Inflammatory macrophage (primary cell): ENCODE results near the gene CDC16.
"Not testable (repeated sequence)": the region's sequence is repeated elsewhere in the genome, so short reads cannot be mapped to it uniquely, and the experiment has no call there.

Experiments used
- DNase-seq, 2 donors: peaks; one replicate each; pipeline ENCODE4 v3.0.0-alpha.2; 2020 to 2022

The CDC16 gene

DNA sequence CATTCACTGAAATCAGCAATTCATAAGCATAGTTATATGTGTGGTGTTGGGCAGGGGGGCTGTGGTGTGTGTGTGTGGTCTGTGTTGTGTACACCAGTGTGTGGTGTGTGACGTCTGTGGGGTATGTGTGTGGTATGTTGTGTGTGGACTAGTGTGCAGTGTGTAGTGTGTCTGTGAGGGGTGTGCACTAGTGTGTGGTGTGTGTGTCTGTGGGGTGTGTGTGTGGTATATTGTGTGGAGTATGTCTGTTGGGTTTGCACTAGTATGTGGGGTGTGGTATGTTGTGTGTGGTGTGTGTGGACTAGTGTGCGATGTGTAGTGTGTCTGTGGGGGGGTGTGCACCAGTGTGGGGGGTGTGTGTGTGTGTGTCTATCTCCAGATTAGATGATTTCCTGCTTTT, 7.2 kb upstream of the CDC16 start:
- no peak for DNase-seq

DNA sequence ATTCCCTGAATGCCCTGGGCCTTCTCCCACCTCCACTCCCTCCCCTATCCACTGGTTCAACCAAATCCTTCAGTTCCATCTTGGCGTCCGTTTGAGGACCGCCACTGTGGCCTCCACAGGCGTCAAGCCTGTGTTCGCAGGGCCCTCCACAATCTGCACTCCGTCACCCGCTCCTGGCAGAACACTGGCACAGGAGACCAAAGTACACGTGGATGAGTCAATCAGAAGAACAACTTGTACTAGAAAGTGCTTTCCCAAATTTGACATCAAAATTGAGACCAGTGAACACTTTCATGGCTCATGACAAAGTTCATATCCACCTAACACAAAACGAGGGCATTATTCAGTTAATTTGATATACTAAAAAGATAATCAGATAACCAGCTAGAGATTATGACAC, 6.5 kb upstream of the CDC16 start:
- DNase-seq: no peak

DNA sequence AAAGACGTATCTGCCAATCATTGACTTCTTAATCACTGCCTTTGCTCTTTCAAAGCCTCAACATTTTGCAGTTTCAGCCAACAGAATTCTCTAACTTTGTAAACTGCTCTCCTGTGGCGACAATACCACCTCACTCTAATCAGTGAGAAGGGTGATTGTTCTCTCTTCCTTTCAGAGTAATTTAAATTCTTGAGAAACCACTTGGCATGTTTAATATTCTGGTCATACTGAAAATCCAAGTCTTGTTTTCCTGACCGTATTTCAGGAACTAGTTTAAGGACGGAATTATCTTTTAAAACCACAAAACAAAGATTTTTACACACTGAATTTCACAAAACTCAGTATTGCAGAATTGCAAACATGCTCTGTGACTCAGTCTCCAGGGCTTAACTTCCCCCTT, 5.2 kb upstream of the CDC16 start:
- DNase-seq: peak; percentile 29 to 64

DNA sequence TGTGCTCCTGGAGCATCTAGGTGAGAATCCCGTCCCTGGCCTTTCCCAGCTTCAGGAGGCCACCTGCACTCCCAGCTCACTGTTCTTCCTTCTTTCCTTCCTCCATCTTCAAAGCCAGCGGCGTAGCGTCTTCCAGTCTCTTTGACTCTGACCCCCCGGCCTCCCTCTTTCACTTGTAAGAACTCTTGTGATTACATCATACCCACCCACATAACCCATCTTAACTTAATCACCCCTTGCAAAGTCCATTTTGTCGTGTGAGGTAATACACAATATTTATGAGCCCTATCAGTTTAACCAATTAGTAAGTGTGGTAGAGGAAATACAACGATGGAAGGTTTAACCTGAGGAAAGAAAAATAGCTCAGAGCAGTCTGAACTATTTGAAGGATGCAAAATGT, 4.6 kb upstream of the CDC16 start:
- DNase-seq: peak; percentile 14 to 20

DNA sequence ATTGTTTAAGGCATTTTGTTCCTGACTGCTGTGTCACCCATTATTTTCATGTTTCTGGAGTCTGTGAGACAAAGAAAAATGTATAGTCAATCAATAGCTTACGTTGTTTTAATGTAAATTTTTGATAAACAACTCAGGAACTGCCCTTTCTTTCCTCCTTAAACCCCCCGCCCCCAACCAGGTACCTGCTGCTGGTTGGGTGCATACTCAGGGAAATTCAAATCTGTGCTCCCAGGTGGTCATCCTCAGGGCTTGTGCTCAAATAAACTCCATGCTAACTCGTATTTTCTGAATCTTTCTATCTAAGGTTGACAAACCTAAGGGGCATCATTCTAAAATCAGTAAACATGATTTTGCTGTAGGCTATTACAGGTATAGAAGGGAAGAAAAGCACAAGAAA, 4.1 kb upstream of the CDC16 start:
- DNase-seq: no peak

DNA sequence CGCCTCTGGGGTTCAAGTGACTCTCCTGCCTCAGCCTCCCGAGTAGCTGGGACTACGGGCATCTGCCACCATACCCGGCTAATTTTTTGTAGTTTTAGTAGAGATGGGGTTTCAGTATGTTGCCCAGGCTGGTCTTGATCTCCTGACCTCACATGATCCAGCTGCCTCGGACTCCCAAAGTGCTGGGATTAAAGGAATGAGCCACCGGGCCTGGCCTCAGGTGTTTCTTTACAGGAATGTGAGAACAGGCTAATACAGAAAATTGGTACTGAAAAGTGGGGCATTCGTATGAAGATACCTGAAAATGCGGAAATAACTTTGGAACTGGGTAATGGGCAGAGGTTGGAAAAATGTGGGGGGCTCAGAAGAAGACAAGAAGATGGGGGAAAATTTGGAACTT, 2.8 kb upstream of the CDC16 start:
- no peak for DNase-seq

DNA sequence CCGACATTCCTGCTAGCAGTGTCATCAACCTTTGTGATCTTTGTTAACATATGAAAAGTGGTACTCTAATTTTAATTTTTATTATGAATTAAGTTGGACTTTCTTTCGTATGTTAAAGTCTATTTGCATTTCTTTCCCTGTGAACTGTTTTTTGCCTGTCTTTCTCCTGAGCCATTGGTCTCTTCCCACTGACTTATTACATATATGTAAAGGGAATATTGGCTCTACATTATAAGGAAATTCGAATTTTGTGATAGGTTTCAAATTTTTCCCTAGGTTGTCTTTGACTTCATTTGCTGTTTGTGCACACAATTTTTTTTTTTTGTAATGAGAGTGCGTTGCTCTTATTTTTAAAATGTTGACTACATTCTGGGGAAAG, 442 bp upstream of the CDC16 start:
- no peak for DNase-seq

DNA sequence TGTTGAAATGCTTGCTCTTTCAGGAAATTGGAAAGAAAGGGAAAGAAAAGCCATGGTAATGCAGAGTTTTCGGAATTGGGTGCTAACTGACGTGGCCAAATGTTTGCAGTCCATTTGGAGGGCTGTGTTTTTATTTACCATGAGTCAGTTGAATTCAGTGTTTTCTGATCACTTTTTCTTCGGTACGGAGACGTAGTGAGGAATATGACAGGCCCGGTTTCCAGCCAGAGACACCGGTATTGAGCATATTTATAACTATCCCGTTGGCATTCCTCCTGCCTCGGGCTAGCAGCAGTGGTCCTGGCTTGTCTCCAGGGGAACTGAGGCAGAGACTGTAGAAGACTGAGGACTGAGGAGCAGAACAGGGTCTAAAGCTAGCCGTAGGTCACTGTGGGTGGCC, 1.0 kb downstream of the CDC16 start:
- DNase-seq: no peak

DNA sequence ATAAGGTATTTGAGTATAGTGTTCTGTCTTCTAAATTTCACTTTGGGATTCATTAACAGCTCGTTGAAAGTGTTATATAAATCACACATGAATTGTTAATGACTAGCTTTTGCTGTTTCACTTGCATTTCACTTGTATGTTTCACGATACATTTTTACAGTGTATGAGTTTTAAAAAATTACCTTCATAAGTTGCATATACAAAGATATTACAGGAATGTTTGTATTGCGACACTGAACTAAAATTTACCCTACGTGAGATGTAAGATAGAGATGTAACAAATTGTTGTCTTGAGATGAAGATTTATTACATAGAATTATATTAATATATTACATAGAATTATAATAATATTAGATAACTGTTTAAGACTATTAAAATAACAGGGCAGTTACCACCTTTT, 1.5 kb downstream of the CDC16 start:
- no peak for DNase-seq

DNA sequence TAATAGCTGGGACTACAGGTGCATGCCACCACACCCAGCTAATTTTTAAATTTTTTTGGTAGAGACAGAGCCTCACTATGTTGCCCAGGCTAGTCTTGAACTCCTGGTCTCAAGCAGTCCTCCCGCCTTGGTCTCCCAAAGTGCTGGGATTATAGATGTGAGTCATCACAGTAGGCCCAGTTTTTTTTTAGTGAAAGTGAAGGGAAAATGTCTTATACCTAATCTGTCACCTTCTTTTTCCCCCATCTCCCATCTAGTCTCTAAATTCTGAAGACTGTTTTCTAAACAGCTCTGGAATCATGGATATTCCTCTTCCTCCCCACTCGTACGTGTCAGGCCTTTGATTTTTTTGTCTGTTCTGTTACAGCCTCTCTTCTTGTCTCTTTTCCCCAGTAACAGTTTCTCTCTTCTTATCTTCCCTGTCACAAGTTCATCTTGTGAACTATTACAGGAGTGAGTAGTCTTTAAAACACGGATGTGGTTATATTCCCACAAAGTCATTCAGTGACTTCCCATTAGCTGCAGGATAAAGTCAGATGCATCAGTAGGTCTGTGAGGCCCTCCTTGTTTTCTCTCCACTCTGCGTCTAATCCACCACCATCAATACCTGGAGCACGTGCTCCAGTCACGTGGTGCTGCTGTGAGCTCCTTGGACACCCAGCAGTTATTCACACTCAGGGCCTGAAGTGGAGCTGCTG, 2.9 kb downstream of the CDC16 start:
- no peak for DNase-seq

DNA sequence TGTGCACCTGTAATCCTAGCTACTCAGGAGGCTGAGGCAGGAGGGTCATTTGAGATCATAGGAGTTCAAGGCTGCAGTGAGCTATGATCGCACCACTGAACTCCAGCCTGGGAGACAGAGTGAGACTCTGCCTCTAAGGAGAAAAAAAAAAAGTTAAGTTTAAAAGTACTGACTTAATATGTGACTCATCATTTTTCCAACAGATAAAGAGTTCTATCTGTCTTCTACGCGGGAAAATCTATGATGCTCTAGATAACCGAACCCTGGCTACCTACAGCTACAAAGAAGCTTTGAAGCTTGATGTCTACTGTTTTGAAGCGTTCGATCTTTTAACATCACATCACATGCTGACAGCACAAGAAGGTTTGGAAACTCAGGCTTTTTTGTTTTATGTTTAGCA, 7.2 kb downstream of the CDC16 start:
- DNase-seq: no peak

DNA sequence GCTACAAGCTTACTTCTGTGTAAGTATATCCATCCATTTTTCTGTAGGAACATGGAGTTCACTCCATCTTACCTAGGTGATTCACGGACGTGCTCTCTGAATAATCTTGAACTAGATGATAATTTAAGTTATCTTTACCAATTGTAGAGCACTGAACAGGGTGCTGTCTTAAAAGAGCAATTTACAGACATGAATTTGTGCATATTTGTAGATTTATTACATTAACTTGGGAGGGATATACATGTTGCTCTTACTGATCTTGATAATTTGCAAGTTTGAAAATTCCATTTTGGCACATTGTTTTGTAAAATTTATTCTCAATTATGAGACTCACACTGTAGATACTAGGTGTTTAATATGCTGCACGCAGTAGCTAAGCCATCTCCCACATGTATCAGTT, 9.3 kb downstream of the CDC16 start:
- DNase-seq: no peak

DNA sequence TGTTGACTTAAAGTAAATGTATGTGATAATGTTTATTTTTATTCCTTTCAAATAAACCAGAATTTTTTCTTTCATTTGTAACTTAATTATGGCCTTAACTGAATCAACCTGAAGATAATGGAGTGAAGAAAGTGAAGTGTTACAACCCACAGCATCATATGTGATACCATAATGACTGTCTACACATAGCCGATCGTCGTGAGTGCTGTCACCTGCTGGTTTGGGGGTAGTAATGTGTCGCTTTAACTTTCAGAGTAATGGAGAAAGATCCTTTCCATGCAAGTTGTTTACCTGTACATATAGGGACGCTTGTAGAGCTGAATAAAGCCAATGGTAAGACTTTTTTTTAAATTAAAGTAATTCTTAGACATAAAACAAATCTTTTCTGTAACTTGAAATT, 9.9 kb downstream of the CDC16 start:
- no peak for DNase-seq

DNA sequence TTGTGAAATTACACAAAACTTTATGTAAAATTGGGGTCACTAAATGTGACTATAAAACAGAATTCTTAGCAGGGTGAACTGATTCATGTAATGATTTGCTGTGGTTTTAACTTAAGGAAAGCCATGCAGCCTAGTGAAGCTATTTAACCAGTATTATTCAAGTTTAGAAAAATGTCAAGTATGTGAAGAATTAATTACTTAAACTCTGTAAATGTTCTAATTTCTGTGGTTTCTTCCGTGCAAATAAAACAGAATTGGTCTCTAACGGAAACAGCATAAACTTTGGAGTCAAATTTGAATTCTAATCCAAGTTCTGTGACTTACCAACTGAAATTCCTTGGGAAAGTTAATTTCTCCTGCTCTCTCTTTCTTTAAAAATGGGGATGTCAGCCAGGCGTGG, 13.3 kb downstream of the CDC16 start:
- DNase-seq: no peak

DNA sequence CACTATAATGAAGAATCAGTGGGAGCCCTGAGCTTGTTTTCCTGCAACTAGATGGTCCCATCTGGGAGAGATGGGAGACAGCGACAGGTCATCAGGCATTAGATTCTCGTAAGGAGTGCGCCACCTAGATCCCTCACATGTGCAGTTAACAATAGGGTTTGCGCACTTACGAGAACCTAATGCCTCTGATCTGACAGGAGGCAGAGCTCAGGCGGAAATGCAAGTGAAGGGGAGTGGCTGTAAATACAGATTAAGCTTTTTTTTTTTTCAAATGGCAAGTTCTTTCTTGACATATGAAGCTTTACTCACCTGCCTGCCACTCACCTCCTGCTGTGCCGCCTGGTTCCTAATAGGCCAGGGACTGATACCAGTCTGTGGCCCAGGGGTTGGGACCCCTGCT, 14.4 kb downstream of the CDC16 start:
- no peak for DNase-seq

DNA sequence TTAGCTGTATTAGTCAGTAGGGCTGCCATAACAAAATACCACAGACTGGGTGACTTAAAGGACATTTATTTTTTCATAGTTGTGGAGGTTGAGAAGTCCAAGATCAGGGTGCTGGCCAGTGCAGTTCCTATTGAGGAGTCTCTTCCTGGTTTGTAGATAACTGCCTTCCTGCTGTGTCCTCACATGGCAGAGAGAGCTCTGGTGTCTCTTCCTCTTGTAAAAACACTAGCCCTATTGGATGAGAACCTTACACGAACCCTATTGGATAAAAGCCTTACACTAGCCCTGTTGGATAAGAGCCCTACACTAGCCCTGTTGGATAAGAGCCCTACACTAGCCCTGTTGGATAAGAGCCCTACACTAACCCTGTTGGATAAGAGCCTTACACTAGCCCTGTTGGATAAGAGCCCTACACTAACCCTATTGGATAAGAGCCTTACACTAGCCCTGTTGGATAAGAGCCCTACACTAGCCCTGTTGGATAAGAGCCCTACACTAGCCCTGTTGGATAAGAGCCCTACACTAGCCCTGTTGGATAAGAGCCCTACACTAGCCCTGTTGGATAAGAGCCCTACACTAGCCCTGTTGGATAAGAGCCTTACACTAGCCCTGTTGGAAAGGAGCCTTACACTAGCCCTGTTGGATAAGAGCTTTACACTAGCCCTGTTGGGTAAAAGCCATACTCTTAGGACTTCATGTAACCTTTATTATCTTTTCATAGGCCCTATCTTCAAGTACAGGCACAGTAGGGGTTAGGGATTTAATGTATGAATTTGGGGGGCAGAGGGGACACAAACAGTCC, 17.1 kb downstream of the CDC16 start:
- not testable (repeated sequence) for DNase-seq

DNA sequence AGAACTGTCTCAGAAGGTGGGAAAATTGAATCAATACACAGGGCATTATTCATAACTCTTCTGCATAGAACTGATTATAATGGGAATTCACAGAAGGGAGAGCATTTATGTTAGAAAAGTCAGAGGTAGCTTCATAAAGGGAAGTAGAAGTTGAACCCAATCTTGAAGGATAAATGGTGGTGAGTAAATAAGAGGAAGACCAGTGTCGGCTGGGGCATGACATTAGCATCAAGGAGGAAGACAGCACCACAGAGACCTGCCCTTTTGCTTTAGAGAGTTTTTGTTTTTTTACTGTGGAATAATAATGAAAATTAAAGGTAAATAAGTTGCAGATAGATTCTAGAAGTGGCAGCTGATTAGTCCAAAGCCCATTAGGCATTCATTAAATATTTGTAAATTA, 21.9 kb downstream of the CDC16 start:
- peak; percentile 24 to 42 for DNase-seq

DNA sequence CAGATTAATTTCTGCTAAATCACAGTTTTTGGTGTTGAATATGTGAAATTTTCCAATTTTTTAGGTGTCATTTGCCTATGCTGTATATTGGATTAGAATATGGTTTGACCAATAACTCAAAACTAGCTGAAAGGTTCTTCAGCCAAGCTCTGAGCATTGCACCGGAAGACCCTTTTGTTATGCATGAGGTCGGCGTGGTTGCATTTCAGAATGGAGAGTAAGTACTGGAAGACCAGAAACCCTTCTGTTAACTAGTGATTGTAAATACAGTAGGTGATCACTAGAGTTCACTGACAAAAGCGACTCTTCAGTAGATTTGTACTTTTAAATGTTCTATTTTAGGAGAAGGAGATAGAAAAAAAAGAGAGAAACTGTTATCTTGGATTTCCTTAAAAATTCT, 22.3 kb downstream of the CDC16 start:
- no peak for DNase-seq

DNA sequence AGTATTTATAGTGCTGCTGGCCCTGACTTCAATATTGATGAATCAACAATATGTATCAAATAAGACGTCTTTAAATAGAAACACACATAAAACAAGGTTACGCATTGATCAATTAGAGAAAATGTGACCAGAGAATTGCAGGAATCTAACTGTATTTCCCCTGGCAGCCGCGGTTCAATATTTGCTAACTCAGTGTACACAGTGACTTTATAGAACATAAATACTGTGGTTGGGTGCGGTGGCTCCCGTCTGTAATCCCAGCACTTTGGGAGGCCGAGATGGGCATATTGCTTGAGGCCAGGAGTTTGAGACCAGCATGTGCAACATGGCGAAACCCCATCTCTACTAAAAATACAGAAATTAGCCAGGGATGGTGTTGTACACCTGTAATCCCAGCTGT, 23.9 kb downstream of the CDC16 start:
- no peak for DNase-seq

DNA sequence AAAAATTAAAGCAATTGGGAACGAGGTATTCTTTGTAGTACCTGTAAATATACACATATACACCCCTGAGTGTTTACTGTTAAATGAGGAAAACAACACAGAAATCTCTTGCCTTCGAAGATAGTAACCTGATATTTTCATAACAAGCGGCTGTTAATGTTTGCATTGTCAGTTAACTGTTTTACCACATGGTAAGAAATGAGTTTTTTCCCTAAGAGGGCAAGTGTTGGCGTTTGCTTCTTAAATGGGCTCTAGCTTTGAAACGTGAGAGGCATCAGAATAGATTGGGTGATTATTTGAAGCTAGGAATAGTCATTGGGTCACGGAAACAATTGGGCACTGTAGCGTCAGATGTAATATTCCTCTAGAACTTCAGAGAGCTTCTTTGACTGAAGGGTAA, 24.7 kb downstream of the CDC16 start:
- DNase-seq: no peak

DNA sequence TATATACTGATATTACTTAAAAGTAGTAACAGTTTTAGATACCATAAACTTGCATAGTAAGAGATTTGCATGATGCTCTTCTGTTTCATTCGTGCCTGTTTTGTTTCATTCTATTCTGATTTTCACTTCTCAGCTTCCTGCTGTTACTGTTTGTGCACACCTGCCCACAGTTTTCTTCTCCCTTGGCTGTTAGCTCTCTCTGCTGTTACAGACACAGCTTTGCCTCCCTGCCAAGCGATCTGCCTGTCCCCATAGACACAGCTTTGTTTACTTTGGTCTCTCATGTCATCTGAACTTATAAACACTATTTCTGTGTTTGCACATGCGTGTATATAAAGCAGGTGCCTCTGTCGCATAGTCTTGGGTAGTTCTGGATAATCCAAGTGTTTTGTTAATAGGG, 25.3 kb downstream of the CDC16 start:
- no peak for DNase-seq

DNA sequence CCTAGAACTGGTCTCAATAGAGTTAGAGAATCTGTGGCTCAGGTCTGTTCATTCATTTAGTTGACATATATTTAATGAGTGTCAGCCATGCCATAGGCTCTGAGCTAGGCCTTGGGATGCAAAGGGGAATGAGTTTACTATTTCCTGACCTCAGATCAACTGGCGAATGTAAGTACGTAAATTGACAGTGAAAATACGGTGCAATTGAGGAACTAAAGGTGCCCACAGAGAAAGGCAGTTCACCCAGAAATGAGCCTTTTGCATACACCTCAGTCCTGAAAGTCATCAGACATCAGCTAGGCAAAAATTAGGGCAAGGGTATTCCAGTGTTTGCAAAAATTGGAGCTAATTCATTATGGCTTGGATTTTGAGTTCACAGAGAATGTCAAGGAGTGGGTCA, 26.1 kb downstream of the CDC16 start:
- DNase-seq: no peak

DNA sequence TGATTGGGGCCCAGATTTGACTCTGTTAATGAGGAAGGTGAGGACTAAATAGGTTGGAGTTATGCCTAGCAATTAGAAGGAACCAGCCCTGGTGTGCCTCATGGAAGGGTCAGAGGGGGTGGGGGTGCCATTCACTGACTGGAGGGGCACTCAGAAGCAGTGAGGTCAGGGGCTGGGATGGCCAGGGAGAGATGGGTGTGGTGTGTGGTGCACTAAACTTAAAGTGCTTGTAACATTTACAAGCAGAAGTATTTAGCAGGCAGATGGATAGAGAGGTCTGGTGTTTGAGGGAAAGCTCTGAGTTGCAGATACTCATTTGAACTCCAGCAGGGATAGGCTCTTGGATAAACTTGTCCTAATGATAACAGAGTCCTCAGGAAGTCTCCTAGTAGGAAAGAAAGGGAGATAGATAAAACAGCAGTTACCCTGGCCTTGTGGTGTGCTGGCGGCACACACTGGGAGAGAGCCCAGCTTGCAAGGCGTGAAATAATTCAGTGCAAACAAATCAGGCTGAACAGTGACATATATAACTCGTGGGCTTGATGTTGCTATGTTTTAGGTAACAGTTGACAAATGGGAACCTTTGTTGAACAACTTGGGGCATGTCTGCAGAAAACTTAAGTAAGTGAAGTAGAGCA, 26.8 kb downstream of the CDC16 start:
- DNase-seq: no peak

DNA sequence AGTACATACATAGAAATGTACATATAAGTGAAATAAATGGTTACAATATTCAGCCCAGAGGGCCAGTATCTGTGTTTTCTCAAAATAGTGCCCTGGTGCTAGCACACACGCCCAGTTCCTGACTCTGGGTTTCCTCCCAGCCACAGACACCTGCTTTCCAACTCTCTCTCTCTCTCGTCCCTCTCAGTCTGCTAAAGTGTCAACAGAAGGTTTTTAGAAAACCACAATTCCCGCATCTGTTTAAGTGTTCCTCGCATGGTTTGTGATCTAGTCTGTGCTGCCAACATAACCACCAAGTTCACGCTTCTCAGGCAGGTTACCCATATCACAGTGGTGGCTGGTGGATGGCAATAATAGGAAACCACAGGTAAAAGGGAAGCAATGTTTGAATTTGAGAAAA, 28.9 kb downstream of the CDC16 start:
- no peak for DNase-seq
